LNCaP clone FGC (cell line): ENCODE measurements around the gene EHBP1.

Experiments used
- DNase-seq: peaks from one replicate; pipeline ENCODE4 v3.0.0-alpha.2; 2011; ENCODE audit warnings: low read depth
- H3K4me3 ChIP-seq: 2 replicates; pipeline ENCODE4 v1.5.1; 2011; ENCODE audit warnings: mild to moderate bottlenecking, low read depth, low read length, control low read depth
- TF ChIP-seq, protein P1 (sequence below): IDR thresholded peaks from 2 replicates; pipeline ENCODE4 v1.5.1; 2012; ENCODE audit warnings: mild to moderate bottlenecking; ENCODE audit not compliant: control insufficient read depth, insufficient read depth; ENCODE audit errors: extremely low read depth

EHBP1 gene

DNA sequence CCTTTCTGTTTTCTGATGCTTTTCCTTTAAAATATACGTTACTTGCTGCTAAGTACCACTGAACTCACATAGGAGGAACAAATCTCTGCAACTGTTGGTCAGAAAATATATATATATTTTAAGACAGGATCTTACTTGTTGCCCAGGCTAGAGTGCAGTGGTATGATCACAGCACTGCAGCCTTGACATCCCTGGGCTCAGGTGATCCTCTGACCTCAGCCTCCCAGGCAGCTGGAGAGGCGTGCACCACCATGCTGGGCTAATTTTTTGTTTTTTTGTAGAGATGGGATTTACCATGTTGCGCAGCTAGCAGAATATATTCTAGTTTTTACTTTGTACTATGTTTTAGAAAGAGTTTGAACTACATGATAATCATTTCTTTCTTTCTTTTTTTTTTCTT is 51.5 kb downstream of the EHBP1 start:
- TF ChIP-seq, protein P1, sequence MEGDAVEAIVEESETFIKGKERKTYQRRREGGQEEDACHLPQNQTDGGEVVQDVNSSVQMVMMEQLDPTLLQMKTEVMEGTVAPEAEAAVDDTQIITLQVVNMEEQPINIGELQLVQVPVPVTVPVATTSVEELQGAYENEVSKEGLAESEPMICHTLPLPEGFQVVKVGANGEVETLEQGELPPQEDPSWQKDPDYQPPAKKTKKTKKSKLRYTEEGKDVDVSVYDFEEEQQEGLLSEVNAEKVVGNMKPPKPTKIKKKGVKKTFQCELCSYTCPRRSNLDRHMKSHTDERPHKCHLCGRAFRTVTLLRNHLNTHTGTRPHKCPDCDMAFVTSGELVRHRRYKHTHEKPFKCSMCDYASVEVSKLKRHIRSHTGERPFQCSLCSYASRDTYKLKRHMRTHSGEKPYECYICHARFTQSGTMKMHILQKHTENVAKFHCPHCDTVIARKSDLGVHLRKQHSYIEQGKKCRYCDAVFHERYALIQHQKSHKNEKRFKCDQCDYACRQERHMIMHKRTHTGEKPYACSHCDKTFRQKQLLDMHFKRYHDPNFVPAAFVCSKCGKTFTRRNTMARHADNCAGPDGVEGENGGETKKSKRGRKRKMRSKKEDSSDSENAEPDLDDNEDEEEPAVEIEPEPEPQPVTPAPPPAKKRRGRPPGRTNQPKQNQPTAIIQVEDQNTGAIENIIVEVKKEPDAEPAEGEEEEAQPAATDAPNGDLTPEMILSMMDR: no peak
- H3K4me3 ChIP-seq: no peak overlapping the region
- no peak for DNase-seq

DNA sequence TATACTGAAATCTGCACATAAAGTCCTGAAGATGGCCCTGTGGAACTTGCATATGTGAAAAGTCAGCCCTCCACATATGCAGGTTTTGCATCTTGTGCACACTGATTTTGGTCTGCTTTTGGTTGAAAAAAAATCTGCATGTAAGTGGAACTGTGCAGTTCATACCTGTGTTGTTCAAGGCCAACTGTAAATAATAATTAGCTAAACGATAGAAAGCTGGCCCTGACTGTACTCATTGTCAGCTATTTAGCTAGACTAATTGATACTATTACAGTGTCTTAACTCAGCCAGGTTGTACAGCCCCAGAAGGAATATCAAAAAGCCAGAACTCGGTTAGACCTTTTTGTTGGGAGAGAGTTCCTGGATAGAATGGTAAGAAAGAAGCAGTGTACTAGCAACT is 54.5 kb downstream of the EHBP1 start:
- H3K4me3 ChIP-seq: no peak overlapping the region
- no peak for DNase-seq
- TF ChIP-seq, protein P1: no peak

DNA sequence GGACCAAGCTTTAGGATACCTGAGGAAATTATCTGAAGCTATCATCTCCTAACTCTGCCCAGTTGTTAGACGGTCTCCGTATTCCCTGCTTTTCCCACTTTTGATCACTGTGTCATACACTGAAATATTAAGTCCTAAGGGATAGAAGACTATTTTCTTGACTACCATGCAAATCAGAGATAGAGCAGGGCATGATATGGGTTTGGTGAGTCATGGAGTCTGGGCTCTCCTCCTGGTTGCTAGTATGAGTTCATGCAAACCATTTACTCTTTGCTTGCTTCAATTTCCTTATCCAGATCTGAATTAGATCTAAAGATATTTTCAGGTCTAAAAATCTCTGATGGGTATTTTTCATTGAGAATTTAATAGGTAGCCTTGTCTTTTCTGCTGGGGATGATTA is 55.0 kb downstream of the EHBP1 start:
- DNase-seq: no peak

DNA sequence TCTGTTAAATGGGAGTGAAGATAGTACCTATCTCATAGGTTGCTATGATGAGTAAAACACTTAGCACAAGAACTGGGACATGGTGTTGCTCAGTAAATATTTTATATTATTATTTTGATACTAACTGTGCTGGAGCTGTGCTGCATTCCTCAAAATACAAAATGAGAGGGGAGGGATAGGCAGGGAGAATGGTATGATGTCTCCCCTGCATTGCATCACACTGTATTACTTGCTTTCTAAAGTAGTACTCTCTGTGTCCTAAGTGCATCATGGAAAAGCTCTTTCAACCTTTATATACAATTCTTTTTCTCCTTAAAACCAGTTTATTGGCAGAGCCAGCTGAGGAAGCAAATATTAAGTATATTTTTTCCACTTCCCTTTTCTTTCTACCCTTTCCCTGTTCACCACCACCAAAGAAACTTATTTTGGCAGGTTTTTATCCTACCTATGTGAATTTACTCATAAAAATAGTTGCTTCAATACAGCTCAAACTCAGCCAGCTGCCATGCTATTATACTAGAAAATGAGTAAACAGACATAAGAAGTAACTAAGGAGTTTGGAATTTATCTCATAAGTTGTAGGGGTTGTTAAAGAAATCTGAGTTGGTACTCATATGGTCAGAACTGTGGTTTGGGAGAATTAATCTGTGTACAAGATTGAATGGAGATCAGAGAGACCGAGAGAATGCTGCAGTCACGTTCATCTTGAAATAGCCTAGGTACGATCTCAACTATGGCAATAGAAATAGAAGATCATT is 60.3 kb downstream of the EHBP1 start:
- no peak for DNase-seq
- H3K4me3 ChIP-seq: no peak overlapping the region
- TF ChIP-seq, protein P1: no peak

More for the DNA sequence above, 55.0 kb downstream of the EHBP1 start:
- H3K4me3 ChIP-seq: no peak overlapping the region
- TF ChIP-seq, protein P1: no peak

DNA sequence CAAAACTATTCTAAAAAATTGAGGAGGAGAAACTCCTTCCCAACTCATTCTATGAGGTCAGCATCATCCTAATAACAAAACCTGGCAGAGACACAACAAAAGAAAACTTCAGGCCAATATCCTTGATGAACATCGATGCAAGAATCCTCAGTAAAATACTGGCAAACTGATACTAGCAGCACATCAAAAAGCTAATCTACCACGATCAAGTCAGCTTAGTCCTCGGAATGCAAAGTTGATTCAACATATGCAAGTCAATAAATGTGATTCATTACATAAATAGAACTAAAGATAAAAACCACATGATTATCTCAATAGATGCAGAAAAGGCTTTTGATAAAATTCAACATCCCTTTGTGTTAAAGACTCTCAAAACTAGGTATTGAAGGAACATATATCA is 63.1 kb downstream of the EHBP1 start:
- TF ChIP-seq, protein P1: no peak
- H3K4me3 ChIP-seq: no peak overlapping the region
- no peak for DNase-seq

DNA sequence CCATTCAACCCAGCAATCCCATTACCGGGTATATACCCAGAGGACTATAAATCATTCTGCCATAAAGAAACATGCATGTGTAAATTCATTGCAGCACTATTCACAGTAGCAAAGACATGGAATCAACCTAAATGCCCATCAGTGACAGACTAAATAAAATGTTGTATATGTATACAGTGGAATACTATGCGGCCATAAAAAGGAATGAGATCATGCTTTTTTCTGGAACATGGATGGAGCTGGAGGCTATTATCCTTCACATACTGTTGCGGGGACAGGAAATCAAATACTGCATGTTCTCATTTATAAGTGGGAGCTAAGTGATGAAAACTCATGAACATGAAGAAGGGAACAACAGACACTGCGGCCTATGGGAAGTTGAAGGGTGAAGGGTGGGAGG is 65.1 kb downstream of the EHBP1 start:
- DNase-seq: no peak
- TF ChIP-seq, protein P1: no peak

DNA sequence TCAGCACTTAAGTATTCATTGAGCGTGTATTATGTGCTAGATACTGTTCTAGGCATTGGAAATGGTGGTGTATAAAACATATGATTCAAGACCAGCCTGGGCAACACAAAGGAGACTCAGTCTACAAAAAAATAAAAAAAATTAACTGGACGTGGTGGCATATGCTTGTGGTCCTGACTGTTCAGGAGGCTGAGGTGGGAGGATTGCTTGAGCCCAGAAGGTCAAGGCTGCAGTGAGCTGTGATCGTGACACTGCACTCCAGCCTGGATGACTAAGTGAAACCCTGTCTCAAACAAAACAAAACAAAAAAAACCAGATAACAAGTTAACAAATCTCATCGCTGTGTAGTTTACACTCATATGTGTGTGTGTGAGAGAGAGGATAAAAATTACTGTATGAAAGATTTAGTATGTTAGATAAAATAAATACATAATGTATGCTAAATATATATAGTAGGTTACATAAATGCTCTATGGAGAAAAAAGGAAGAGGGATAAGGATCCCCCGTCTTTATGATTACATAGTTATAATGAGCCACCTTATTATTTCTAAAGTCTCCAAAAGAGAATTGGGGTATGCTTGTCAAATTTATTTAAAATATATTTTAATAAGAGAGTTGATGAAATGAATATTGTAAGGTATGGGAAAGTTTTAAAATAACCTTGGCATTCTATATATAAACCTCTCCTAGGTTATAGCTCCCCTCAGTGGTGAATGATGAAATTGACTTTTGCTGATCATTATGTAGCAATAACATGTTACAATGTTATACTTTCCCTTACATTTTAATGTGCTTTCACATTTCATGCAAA is 69.2 kb downstream of the EHBP1 start:
- no peak for DNase-seq
- H3K4me3 ChIP-seq: no peak overlapping the region
- TF ChIP-seq, protein P1: peak; percentile 51

More for the DNA sequence above, 65.1 kb downstream of the EHBP1 start:
- no peak overlapping the region for H3K4me3 ChIP-seq
